Spleen (tissue), 7 donors: Measurements from ENCODE around the gene MAL.

Experiments
- CTCF ChIP-seq, 11 experiments: fragments of 200-600 bp in 7 of 11; fragments of 450-650 bp in 4 of 11; sonication (generic) in 4 of 11; IDR thresholded peaks in 8 of 11; conservative IDR thresholded peaks in 3 of 11; 1 replicate in 7 of 11; 2 replicates in 4 of 11; pipeline versions ENCODE4 v1.4.0 to v1.8.0; 2016 to 2021; ENCODE audit warnings: antibody characterized with exemption in 11 of 11, inconsistent platforms in 4 of 11, mild to moderate bottlenecking in 1 of 11
- POLR2A ChIP-seq, 3 donors: fragments of 450-650 bp; IDR thresholded peaks; one replicate each; pipeline ENCODE4 v1.5.1; 2017; ENCODE audit warnings: antibody characterized with exemption in 3 of 3, mild to moderate bottlenecking in 1 of 3
- donor health status: DM: no; HTN: no; CAD: no; lungs with moderate emphysema.
- donor health status: DM: no; HTN: no; CAD: no.
- donor health status: DM: no; HTN: no; CAD: no.

DNA sequence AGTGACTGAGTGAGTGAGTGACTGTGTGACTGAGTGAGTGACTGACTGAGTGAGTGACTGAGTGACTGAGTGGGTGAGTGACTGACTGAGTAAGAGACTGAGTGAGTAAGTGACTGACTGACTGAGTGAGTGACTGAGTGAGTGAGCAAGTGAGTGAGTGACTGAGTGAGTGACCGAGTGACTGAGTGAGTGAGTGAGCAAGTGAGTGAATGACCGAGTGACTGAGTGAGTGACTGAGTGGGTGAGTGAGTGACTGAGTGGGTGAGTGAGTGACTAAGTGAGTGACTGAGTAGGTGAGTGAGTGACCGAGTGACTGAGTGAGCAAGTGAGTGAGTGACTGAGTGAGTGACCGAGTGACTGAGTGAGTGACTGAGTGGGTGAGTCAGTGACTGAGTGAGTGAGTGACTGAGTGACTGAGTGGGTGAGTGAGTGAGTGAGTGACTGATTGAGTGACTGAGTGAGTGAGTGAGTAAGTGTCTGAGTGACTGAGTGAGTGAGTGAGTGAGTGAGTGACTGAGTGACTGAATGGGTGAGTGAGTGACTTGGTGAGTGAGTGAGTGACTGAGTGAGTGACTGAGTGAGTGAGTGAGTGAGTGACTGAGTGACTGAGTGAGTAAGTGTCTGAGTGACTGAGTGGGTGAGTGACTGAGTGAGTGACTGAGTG, 13.3 kb downstream of the MAL start:
- TF ChIP-seq CTCF (IDR thresholded peaks at IDR 0.05 in 8 of 11, conservative IDR thresholded peaks at IDR 0.05 in 3 of 11), result no peak
- TF ChIP-seq POLR2A (IDR thresholded peaks at IDR 0.05), result no peak
